ENCODE results near the gene NR1H2. TPM values are rescaled to one million over a fixed set of nuclear protein-coding genes. Genes with fewer than 3 reads are reported as not detected.

NR1H2 gene
- total RNA-seq, 2 donors from 2014 or later: 40.4 to 42.7 TPM

- H3K4me3 Mint-ChIP-seq: no peak overlapping the region
- TF ChIP-seq CTCF (conservative IDR thresholded peaks at IDR 0.05): no peak
- no peaks in the 10 kb centered on the region for H3K4me1 Mint-ChIP-seq
- peaks cover under 1% of the 10 kb centered on the region for H3K9me3 Mint-ChIP-seq
- no peaks in the 10 kb centered on the region for H3K27me3 ChIP-seq (ENCODE audit: control insufficient read depth, insufficient read depth, low read length, poor library complexity, severe bottlenecking)
- no peak overlapping the region for H3K4me3 ChIP-seq (ENCODE audit: low read length)
- no peak for DNase-seq
- H3K27ac Mint-ChIP-seq: no peak overlapping the region
- peaks cover 15% of the 10 kb centered on the region for H3K36me3 ChIP-seq (ENCODE audit: control insufficient read depth, insufficient read depth, low read length)
- no peak overlapping the region for H3K27ac ChIP-seq (ENCODE audit: low read depth, low read length)
- no peaks in the 10 kb centered on the region for H3K9me3 ChIP-seq (ENCODE audit: control insufficient read depth, low read length)
- peaks cover 36% of the 10 kb centered on the region for H3K36me3 Mint-ChIP-seq (ENCODE audit: low read depth)
- H3K27me3 Mint-ChIP-seq (ENCODE audit: insufficient read depth): no peaks in the 10 kb centered on the region
- H3K4me1 ChIP-seq (ENCODE audit: control insufficient read depth, insufficient read depth, low read length): no peaks in the 10 kb centered on the region
- H3K9ac ChIP-seq (ENCODE audit: extremely low read depth, low read length, poor library complexity, severe bottlenecking): no peak overlapping the region
- WGBS, 2 experiments (ENCODE audit: insufficient coverage in 1 of 2, insufficient read length in 1 of 2): 92 to 97% methylated on average over 9 to 13 of the region's 13 CpGs
Measured at GRCh38 chr19:50398675-50399367, 22.6 kb downstream of the NR1H2 start.

- Histone ChIP-seq H3K27ac (ENCODE audit: low read depth, low read length) (no peak overlapping the region), H3K27me3 (ENCODE audit: control insufficient read depth, insufficient read depth, low read length, poor library complexity, severe bottlenecking) (no peaks in the 10 kb centered on the region), H3K9ac (ENCODE audit: extremely low read depth, low read length, poor library complexity, severe bottlenecking) (no peak overlapping the region), H3K4me3 (ENCODE audit: low read length) (no peak overlapping the region), H3K9me3 (ENCODE audit: control insufficient read depth, low read length) (no peaks in the 10 kb centered on the region), H3K4me1 (ENCODE audit: control insufficient read depth, insufficient read depth, low read length) (no peaks in the 10 kb centered on the region), H3K36me3 (ENCODE audit: control insufficient read depth, insufficient read depth, low read length) (peaks cover 14% of the 10 kb centered on the region)
- Mint-ChIP-seq H3K4me1 (no peaks in the 10 kb centered on the region), H3K4me3 (no peak overlapping the region), H3K9me3 (no peaks in the 10 kb centered on the region), H3K36me3 (ENCODE audit: low read depth) (peaks cover 36% of the 10 kb centered on the region), H3K27ac (no peak overlapping the region), H3K27me3 (ENCODE audit: insufficient read depth) (no peaks in the 10 kb centered on the region)
- 96 to 97% methylated on average over 5 to 10 of the region's 10 CpGs for WGBS, 2 experiments (ENCODE audit: insufficient coverage in 1 of 2, insufficient read length in 1 of 2)
- TF ChIP-seq CTCF (conservative IDR thresholded peaks at IDR 0.05): no peak
- no peak for DNase-seq
Measured at GRCh38 chr19:50399368-50399745, 23.1 kb downstream of the NR1H2 start.

- H3K9me3 Mint-ChIP-seq: no peaks in the 10 kb centered on the region
- peaks cover 47% of the 10 kb centered on the region for H3K36me3 Mint-ChIP-seq (ENCODE audit: low read depth)
- H3K27me3 Mint-ChIP-seq (ENCODE audit: insufficient read depth): no peaks in the 10 kb centered on the region
- no peak for DNase-seq
- H3K4me1 Mint-ChIP-seq: no peaks in the 10 kb centered on the region
- 95 to 97% methylated on average over 29 to 48 of the region's 48 CpGs for WGBS, 2 experiments (ENCODE audit: insufficient coverage in 1 of 2, insufficient read length in 1 of 2)
- no peak overlapping the region for H3K4me3 ChIP-seq (ENCODE audit: low read length)
- H3K4me3 Mint-ChIP-seq: no peak overlapping the region
- H3K27me3 ChIP-seq (ENCODE audit: control insufficient read depth, insufficient read depth, low read length, poor library complexity, severe bottlenecking): no peaks in the 10 kb centered on the region
- H3K9me3 ChIP-seq (ENCODE audit: control insufficient read depth, low read length): no peaks in the 10 kb centered on the region
- no peaks in the 10 kb centered on the region for H3K4me1 ChIP-seq (ENCODE audit: control insufficient read depth, insufficient read depth, low read length)
- peaks cover 21% of the 10 kb centered on the region for H3K36me3 ChIP-seq (ENCODE audit: control insufficient read depth, insufficient read depth, low read length)
- H3K27ac Mint-ChIP-seq: no peak overlapping the region
- TF ChIP-seq CTCF (conservative IDR thresholded peaks at IDR 0.05): no peak
- no peak overlapping the region for H3K27ac ChIP-seq (ENCODE audit: low read depth, low read length)
- H3K9ac ChIP-seq (ENCODE audit: extremely low read depth, low read length, poor library complexity, severe bottlenecking): no peak overlapping the region
Measured at GRCh38 chr19:50401605-50402450, 25.6 kb downstream of the NR1H2 start.

Measured in endodermal cell (in vitro differentiated cells).